Ovary (tissue), 3 donors: ENCODE data around the gene ZER1.

ENCODE experiments used
- EP300 ChIP-seq: sonication (generic); formaldehyde crosslinking; IDR thresholded peaks from one replicate; pipeline ENCODE4 v1.6.1; 2017; ENCODE audit warnings: antibody characterized with exemption
- POLR2A ChIP-seq: fragments of 450-650 bp; IDR thresholded peaks from one replicate; pipeline ENCODE4 v1.6.1; 2017; ENCODE audit warnings: antibody characterized with exemption, mild to moderate bottlenecking, moderate library complexity
- TF ChIP-seq, protein P1 (sequence below), 3 donors: fragments of 450-650 bp in 2 of 3; fragments of 200-600 bp in 1 of 3; IDR thresholded peaks; one replicate each; pipeline versions ENCODE4 v1.5.1 to v1.8.0; 2016 to 2022; ENCODE audit warnings: antibody characterized with exemption in 3 of 3, mild to moderate bottlenecking in 1 of 3
- donor health status: DM: no; HTN: no; CAD: no.

GRCh38 chr9:128750926-128751595, 20.7 kb downstream of the ZER1 start:
- TF ChIP-seq POLR2A (no peak), EP300 (no peak)
- TF ChIP-seq, protein P1, sequence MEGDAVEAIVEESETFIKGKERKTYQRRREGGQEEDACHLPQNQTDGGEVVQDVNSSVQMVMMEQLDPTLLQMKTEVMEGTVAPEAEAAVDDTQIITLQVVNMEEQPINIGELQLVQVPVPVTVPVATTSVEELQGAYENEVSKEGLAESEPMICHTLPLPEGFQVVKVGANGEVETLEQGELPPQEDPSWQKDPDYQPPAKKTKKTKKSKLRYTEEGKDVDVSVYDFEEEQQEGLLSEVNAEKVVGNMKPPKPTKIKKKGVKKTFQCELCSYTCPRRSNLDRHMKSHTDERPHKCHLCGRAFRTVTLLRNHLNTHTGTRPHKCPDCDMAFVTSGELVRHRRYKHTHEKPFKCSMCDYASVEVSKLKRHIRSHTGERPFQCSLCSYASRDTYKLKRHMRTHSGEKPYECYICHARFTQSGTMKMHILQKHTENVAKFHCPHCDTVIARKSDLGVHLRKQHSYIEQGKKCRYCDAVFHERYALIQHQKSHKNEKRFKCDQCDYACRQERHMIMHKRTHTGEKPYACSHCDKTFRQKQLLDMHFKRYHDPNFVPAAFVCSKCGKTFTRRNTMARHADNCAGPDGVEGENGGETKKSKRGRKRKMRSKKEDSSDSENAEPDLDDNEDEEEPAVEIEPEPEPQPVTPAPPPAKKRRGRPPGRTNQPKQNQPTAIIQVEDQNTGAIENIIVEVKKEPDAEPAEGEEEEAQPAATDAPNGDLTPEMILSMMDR (IDR thresholded peaks at IDR 0.05) = no peak
